ENCODE results near the gene SVBP.

SVBP gene

DNA sequence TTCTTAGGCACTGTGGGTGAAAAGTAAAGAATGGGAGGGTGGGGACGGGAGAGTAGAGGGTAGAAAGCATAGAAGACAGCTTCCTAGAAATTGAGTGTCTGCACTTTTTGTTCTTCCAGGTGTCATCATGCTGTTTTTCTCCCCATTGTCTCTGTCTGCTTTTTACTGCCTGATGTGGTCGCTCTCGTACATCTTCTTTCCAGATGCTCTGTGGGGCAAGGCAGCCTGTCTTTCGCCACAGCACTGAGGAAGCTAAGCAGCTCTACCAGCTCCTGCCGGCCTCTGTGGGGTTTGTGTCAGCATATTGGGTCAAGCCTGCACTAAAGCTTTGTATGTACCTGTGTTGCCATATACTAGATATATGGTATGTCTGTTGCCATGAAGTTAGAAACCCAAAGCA, 19.2 kb downstream of the SVBP start:
- DNase-seq: no peak

DNA sequence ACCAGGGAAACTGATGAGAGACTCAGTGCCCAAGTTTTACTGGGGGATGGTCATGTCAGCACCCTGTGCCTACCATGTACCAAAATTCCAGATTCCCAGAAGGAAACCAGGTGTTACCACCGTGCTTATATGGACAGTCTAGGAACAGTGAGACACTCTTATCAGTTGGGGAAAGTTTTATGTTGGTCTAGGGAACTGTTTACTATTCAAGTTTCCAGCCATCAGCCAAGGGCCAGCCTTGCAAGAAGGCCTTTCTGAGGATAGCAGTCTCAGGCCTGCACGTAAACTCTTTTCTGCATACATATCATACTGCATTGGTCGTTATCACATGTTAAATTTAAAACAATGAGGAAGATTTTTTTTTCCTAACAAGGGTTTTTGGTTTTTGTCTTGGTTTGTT, 19.8 kb downstream of the SVBP start:
- DNase-seq: no peak

DNA sequence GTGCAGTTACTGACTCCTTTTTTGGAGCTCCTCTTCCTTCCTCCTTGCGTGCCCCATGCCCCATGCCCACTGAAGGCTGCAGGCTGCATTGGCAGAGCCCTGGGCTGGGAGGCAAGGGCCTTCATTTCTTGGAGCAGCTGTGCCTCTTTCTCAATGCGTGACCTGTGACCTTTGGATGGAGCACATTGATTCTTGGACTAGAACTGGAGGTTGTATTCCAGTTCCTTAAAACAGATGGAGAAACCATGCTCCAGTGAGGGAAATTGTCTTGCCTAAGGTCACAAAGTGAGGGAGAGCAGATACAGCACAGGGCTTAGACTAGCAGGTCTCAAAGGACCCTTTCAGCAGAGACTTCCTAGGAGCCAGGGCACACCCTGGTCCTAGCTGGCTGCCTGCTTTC, 23.4 kb downstream of the SVBP start:
- no peak for DNase-seq

DNA sequence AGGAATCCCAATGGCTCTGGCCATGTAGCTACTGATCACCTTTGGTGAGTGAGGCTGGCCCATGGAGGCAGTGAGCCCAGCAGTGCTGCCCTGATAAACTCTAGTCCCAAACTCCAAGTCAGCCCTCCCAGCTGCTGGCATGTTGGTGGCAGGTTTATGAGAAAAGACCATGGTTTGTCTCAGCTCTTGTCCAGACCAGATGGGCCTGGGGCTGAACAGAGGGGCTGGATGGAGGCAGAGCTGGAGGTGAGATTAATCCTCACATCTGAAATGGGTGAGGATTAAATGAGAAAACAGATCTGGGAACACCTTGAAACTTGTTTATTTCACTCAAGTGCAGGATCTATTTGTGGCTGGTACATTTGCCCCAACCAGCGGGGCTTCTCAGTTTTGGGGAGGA, 29.2 kb downstream of the SVBP start:
- no peak for DNase-seq

DNA sequence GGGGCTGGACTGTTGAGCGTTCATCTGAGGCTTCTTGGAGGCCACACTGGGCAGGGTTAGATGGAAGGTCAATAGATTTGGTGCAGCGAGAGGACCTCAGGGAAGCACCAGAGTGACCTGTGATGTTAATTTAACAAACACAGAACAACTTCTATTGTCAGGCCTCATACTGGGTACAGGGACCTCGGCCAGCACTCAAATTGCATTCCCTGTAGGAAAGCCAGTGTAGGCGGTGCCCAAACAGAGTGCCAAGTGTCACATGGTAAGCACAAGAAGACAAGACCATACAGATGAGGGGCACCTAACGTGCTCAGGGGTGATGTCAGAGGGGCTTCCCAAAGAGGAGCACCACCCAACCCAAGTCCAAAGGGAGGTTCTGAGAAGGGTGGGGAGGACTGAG, 31.1 kb downstream of the SVBP start:
- no peak for DNase-seq

DNA sequence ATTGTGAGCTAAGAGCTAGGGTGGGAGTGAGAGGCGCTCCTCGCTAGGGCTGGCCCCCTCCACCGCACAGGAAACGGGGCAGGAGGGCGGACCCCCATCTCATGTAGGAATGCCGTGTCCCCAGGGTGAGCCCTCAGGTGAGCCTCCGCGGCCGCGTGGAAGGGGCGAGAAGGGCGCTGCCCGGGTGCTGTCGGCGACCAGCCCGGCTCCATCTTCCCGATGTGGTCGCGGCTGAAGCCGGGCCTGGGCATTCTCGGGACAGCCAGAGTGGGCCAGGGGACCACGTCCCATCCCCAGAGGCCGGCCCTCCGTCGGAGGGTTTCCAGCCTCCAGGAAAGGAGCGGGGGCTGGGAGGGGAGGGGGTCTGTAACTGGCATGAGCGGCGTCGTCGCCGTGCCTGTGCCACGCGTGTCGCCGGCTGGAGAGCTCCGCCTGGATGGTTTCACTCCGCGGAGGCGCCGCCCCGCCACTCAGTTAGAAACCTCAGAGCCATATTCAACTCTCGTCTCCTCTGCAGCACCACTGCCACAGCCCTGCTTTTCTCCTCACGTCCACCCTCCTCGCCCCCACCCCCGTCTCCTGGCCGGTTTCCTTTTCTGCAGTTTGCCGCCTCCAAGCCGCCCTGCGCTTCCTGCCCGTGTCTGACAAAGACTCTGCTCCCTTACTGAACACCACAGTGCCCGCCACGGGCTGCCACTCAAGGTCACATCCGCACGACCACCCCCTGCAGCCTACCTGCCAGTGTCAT, 32.1 kb downstream of the SVBP start, which contains the start of gene TMEM269:
TSS of gene TMEM269 (plus strand) at position 46 of the 748 bp plus-strand sequence. CDS start 4,903 bp downstream, outside the sequence.
- no peak for DNase-seq

DNA sequence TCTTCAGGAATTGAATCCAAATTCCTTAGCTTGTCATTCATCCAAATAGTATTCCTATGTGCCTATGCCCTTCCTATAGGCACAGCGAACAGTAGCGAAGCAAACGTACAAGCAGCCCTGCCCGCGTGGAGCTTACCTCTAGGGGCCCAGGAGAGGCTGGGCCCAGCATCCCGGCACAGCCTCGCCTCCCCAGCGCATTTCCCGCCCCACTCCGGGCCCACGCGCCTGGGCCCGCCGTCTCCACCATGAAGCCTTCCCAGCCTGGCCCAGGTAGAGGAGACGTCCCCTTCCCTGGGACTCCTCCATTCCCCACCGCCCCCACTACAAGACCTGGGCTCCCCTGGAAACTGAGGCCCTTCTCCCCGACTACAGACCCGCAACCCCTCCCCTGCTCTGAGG, 32.7 kb downstream of the SVBP start:
- no peak for DNase-seq

DNA sequence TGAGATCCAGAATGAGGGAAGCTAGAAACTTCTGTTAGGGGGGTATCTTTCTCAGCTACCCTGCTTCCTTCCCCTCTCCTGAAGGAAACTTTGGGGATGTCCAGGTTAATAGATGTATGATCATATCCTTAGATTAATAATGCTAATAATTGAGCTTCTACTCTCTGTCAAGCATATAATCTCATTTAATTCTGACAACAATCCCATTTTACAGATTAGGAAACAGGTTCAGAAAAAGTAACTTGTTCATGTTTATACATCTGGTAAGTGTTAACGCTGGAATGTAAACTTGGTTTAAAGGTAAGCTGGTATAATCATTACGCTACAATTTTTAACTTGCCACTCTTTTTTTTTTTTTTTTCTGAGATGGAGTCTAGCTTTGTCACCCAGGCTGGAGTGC, 34.1 kb downstream of the SVBP start:
- no peak for DNase-seq

DNA sequence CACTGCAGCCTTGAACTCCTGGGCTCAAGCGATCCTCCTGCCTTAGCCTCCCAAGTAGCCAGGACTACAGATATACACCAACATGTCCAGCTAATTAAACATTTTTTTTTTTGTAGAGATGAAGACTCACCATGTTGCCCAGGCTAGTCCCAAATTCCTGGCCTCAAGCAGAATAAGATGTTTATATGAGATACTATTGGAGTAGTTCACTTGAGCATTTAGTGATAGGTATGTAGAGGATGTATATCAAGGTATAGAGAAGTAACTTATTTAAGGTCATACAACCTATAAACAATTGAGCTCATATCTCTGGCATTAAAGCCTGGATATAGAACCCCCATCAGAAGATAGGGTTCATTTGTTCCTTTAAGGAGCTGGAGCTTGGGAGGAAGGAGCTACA, 37.0 kb downstream of the SVBP start:
- DNase-seq: no peak

DNA sequence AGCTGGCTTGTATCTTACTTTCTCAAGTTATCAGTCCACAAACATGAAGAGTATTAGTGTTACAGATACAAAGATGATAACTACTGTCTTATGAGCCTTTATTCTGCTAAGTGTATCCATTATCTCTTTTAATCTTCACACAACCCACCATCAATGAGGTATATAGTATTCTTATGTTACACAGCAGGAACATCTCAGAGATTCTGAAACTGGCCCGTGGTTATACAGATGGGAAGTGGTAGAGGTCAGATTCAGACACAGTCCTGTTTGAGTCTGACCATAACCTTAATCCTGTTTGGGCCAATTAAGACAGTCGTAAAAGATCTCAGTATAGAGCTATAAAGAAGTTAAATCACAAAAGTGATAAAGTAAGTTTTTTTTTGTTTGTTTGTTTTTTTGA, 37.5 kb downstream of the SVBP start:
- DNase-seq: no peak

DNA sequence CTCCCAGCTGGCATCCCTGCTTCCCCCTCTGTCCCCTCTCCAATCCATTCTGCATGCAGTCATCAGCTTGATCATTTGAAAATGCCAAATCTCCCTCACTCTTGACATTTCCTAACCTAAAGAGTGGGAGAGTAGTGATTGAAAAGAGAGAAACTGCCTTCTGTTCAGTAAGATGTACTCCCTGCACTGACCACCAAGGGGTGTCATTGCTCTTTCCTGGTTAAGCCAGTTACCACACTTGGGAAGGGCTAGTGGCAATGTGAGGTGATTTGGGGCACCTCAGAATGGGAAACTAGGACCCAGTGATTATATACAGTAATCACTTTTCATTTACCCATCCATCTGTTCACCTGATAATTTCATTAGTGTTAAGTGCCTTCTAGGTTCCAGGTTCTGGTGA, 39.3 kb downstream of the SVBP start:
- peak; percentile 22 to 60 for DNase-seq

DNA sequence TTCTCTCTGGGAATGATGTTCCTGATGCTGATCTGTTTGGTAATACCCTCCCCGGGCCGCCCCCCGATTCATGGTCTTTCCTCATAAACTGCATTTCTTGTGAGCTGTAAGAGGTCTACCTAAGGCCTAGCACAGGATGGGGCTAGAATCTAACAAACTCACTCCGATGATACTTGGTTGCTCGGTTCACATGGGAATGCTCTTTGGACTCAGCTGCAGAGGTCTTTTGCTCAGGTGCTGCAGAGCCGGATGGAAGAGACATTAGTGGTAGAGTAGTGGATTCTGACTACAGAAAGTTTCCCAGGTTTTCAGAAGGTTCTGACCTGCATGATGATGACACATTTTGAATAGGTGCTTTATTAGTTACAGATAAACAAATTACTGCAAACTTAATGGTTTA, 40.7 kb downstream of the SVBP start:
- no peak for DNase-seq

DNA sequence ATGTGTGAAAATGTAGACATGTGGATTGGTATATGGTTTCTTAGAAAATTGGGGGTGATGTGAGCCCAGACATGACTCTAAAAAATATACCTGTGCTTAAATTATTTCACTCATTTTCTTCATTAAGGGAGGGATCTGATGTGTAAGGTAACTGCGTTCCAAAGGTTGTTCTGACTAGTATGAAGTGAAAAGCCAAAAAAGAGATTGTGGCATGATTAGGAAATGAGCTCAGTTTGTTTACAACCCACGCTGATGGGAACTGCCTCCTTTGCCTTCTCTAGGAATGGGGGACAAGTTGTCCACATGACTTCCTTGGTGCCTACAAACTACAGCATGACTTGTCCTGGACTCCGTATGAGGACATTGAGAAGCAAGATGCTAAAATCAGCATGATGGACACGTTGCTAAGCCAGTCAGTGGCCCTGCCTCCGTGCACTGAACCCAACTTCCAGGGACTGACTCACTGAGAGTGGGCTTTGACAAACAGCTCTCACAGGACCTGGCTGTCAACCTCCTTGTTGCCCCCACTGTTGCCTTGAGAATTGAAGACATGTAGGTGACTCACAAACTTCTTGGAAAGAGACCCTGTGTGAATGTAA, 42.2 kb downstream of the SVBP start:
- no peak for DNase-seq

DNA sequence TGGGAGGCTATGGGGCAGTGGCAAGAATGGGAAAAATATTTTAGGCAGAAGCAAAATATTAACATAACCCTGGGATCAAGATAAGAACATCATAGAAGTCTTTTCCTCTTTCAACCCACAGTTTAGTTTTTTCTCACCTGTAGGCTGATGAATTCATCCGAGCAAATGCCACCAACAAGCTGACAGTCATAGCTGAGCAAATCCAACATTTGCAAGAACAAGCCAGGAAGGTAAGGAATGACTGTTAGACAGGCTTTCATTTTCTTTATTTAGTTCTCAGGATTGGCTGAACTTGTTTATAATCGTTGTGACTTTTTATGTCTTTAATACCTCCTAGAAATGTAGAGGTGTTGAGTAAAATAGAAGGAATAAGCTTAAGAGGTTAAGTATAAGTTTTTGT, 43.8 kb downstream of the SVBP start:
- no peak for DNase-seq

DNA sequence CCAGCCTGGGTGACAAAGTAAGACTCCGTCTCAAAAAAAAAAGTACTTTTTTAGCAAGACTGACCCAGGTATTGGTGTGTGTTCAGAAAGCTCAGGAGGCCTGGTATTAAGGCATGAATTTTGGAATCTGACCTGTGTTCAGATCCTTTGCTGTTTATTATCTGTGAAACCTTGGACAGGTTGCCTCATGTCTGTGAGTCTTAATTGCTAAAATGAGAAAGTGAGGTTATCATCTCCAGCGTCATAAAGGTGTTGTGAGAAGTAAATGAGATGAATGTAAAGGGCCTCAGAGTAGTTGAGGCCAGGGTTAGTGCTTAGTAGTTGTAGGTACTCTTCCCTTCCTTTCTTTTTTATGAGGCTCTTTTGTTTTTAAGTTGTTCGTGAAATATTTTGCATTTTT, 47.4 kb downstream of the SVBP start:
- DNase-seq: no peak

DNA sequence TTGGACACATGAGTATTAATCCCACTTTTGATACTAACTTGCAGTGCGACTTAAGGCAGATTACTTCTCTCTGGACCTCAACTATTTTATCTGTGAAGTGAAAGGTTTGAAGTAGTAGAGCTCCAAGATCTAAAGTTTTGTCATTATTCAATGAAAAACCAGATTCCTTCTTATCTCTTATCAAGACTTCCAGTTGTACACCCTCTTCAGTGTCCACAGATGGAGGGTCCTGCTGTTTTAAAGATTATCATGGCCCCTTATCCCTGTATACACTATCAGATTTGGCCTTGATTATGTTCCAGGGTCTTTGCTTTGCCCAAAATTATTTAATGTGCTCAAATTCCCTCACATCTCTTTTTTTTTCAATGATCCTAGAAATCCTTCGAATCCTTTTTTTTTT, 49.0 kb downstream of the SVBP start:
- no peak for DNase-seq

DNA sequence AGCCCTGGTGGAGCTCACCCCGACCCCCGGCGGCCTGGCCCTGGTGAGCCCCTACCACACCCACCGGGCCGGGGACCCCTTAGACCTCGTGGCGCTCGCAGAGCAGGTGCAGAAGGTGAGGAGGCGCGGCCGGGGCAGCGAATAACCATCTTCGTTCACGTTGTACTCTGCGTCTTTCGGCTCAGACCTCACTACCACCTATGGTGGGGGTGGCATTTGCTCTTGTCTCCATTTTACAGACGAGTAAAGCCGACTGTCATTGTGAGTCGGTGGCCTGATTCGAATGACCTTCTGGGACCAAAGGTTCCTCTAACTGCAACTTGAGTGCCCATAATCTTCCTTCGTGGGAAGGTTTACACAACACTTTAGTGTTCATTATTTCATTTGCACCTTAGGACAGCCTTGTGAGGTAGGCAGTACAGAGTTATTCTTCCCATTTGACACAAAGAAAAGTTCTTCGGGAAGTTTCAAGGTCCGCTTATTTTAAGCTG, 49.6 kb downstream of the SVBP start:
- peak in 1 of 2 experiments; percentile 77 for DNase-seq

DNA sequence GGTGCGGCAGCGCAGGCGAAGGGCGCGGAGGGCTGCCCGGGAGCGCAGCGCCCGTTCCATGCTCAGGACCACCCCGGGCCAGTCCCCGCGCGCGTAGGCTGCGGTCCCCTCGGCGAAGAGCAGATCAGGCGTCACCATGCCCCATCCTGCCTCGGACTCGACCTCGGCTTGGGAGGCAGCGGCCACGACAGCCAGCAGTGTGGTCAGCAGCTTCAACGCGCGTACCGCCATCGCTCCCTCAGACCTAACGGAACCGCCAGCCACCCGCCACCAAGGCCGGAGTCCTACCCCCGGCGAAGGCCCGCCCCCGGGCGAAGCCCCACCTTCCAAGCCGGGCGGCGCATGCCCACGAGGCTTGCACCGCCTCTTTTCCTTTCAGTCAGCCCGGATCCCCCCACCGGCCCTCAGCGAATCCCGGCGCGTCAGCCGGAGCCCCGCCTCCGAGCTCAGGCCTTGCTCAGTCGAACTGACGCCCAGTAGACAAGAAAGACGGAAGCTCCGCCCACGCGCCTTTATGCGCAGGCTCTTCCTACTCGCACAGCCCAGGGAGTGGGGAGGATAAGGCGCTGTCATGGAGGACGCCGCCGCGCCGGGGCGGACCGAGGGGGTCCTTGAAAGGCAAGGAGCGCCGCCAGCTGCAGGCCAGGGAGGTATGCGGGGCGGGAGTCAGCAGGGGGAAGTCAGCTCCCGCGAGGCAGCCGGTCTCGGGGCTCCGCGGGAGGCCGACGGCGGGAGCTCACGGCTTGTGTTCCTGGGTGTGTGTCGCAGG, 50.3 kb downstream of the SVBP start, which contains the start of the genes C1orf50 and P3H1:
TSS of gene C1orf50 (plus strand) at position 509 of the 769 bp plus-strand sequence. CDS start at position 572, 63 bp downstream.
TSS of gene P3H1 (minus strand) at position 288 of the 769 bp plus-strand sequence. CDS start at position 231, 57 bp downstream.
- DNase-seq: peak; percentile 99 to 100

DNA sequence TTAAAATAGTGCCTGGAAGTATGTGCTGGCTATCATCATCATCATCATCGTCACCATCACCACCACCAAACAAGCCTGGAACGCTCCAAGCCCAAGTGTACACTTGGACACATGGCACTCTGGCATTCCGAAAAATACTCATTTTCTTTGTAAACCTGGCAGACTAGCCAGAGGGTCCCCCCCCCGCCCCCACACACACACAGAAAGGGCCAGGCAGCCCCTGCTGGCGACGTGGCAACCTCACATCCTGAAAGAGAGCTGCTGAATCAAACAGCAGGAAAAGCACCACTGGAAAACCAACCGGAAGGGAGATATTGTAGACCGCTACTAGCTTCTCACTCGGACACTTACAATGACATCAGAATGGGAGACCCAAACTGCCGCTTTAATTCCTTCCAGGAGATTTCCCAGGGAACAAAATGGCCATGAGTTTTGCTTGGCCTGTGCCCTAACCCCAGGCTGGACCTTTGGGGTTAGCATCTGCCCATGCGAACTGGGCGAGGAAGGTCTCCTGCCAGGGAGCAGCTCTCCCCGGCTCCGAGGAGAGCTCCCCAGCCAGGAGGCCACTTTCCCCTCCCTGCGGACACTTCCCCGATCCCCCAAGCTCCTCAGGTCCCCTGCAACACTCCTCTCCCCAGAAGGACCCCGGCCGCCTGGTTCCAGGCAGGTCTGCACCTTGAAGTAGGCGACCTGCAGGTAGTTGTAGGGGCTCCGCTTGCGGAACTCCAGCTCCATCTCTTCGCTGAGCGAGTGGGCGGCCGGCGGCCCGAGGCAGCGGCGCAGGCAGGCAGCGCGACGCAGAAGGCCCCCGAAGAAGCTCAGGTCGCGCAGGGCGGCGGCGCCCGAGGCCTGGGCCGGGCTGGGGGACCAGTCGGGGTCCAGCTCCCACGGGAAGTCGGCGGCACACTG, 51.1 kb downstream of the SVBP start:
- peak; percentile 70 to 82 for DNase-seq

DNA sequence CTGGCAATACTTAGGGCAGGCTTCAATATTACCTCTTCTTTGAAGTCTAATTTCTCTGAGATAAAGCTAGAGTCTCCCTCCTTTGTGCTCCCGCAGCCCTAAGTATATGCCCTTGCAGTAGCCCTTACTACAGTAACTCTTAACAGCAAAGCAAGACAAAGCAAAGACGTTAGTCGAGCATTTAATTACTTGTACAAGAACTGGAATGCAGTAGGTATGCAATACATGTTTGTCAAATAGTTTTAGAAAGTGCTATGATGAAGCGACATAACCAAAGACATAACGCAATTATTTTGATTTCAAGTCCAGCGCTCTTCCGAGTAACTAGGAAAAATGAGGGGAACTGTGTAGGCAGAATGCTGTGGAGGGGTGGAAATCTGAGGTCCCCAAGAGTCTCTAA, 51.9 kb downstream of the SVBP start:
- no peak for DNase-seq

DNA sequence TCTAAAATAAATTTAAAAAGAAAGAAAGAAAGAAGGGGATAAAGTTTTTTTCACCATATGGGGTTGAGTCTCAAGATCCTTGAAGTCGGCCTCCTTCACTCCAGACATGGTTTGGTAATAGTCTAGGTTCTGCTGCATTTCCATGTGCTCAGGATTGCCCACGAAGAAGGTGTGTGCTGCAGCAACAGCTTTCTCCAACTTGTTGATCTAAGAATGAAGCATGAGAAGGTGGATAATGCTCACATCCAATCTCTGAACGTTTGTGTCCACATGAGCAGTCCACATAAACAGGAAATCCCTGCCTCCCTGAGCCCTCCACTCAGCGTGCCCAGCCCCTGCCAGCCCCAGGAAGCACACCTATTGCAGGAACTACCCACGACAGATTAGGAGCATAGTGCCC, 54.9 kb downstream of the SVBP start:
- no peak for DNase-seq

DNA sequence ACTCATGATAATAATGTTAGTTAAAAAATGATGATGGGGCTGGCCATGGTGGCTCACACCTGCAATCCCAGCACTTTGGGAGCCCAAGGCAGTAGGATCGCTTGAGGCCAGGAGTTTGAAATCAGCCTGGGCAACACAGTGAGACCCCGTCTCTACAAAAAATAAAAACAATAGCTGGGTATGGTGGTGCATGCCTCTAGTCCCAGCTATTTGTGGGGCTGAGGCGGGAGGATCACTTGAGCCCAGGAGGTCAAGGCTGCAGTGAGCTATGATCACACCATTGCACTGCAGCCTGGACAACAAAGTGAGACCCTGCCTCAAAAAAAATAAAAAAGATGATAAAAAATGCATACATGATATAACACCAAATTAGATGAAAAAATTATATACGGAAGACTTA, 55.6 kb downstream of the SVBP start:
- DNase-seq: no peak

DNA sequence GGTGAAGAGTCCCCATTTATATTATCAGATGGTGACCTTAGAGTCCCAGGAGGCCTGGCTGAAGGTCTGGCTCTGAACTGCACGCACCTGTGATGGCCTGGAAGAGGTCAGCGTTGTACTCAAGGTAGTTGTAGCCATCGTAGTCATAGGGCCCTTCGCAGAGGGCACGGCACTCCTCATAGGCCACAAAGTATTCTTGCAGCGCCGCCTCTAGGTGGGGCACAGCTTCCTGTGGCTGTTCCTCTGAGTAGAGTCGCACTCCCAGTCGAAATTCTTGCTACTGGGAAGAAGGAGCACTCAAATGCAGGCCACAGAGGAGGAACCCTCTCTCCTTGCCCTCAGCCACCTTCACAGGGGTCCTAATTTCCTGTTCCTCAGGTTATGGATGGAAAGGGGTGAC, 58.1 kb downstream of the SVBP start:
- no peak for DNase-seq

Measured in NCI-H526 (cell line).